B cell (primary cell): ENCODE data around the gene CRY2. TPM values are rescaled to one million over a fixed set of nuclear protein-coding genes. Genes with fewer than 3 reads are reported as not detected.

Experiments
- ATAC-seq: fragments of 200-7000 bp; cut with Tn5 transposase; one replicate; pipeline ENCODE4 v1.10.0; 2021; ENCODE audit warnings: low read depth, mild to moderate bottlenecking, moderate number of reproducible peaks, moderate library complexity
- CTCF ChIA-PET: fragments of 350-600 bp; sonication (Branson Sonifier 250); formaldehyde crosslinking; loops from one replicate; lab custom pipeline; 2021; ENCODE audit warnings: antibody characterized with exemption, inconsistent platforms; lab: Charles Lee
- POLR2A ChIA-PET: fragments of 350-600 bp; sonication (Branson Sonifier 250); formaldehyde crosslinking; loops from one replicate; lab custom pipeline; 2021; ENCODE audit warnings: antibody characterized with exemption; lab: Charles Lee
- DNase-seq: peaks from one replicate; pipeline ENCODE4 v3.0.0; 2013
- H2AFZ ChIP-seq: 2 replicates; pipeline ENCODE4 v1.6.1; 2012; ENCODE audit warnings: mild to moderate bottlenecking, low read depth, low read length; ENCODE audit not compliant: insufficient read depth, poor library complexity, severe bottlenecking
- H3K27ac ChIP-seq, 2 donors: 1 replicate in 1 of 2; 2 replicates in 1 of 2; pipeline ENCODE4 v1.5.1; 2012 to 2013; ENCODE audit warnings: low read length in 2 of 2, mild to moderate bottlenecking in 2 of 2, moderate library complexity in 1 of 2
- H3K27me3 ChIP-seq, 4 experiments: fragments of 200-600 bp in 1 of 4; sonication (generic) in 1 of 4; replicated peaks in 1 of 4; 1 replicate in 2 of 4; 2 replicates in 2 of 4; pipeline versions ENCODE4 v1.6.1 to v1.7.0; 2013 to 2016; ENCODE audit warnings: low read length in 3 of 4, mild to moderate bottlenecking in 2 of 4, mixed read lengths in 1 of 4, moderate library complexity in 1 of 4; ENCODE audit not compliant: insufficient read depth in 4 of 4, control insufficient read depth in 3 of 4; ENCODE audit errors: control extremely low read depth in 1 of 4
- H3K36me3 ChIP-seq, 2 experiments: replicated peaks in 1 of 2; 1 replicate in 1 of 2; 2 replicates in 1 of 2; pipeline versions ENCODE4 v1.6.1 to v1.7.1; 2013; ENCODE audit warnings: low read length in 1 of 2; ENCODE audit not compliant: insufficient read depth in 2 of 2, control insufficient read depth in 1 of 2; ENCODE audit errors: control extremely low read depth in 1 of 2, extremely low read depth in 1 of 2
- H3K4me1 ChIP-seq, 2 donors: fragments of 200-600 bp in 1 of 2; sonication (generic) in 1 of 2; 1 replicate in 1 of 2; 2 replicates in 1 of 2; pipeline versions ENCODE4 v1.5.1 to v1.6.1; 2013 to 2017; ENCODE audit warnings: low read length in 2 of 2; ENCODE audit not compliant: control insufficient read depth in 2 of 2, insufficient read depth in 2 of 2
- H3K4me2 ChIP-seq: replicated peaks from 2 replicates; pipeline ENCODE3; 2012; ENCODE audit warnings: mild to moderate bottlenecking, low read depth, low read length; ENCODE audit not compliant: poor library complexity, severe bottlenecking
- H3K4me3 ChIP-seq, 5 experiments: fragments of 200-600 bp in 1 of 5; sonication (generic) in 1 of 5; 1 replicate in 3 of 5; 2 replicates in 2 of 5; pipeline versions ENCODE4 v1.5.1 to v1.7.0; 2011 to 2016; ENCODE audit warnings: low read length in 4 of 5, mild to moderate bottlenecking in 4 of 5, low read depth in 2 of 5, control low read depth in 1 of 5, moderate library complexity in 1 of 5; ENCODE audit not compliant: insufficient read depth in 1 of 5; ENCODE audit errors: control extremely low read depth in 1 of 5, extremely low read depth in 1 of 5
- H3K79me2 ChIP-seq: fragments of 200-600 bp; sonication (generic); one replicate; pipeline ENCODE4 v1.6.0; 2016; ENCODE audit warnings: low read length; ENCODE audit not compliant: control insufficient read depth, insufficient read depth
- H3K9ac ChIP-seq: fragments of 200-600 bp; sonication (generic); 2 replicates; pipeline ENCODE4 v1.6.1; 2017; ENCODE audit warnings: mild to moderate bottlenecking, low read length, moderate library complexity
- H3K9me3 ChIP-seq, 3 donors: one replicate each; pipeline versions ENCODE4 v1.6.1 to v1.7.1; 2013; ENCODE audit warnings: low read length in 2 of 3; ENCODE audit not compliant: control insufficient read depth in 2 of 3, insufficient read depth in 1 of 3; ENCODE audit errors: control extremely low read depth in 1 of 3
- H4K20me1 ChIP-seq: 2 replicates; pipeline ENCODE4 v1.6.0; 2012; ENCODE audit warnings: mild to moderate bottlenecking, low read length; ENCODE audit not compliant: insufficient read depth, control insufficient read depth, poor library complexity, severe bottlenecking
- H3K27ac Mint-ChIP-seq: one replicate; pipeline ENCODE4 v1.8.0; 2021; ENCODE audit warnings: mixed read lengths
- H3K27me3 Mint-ChIP-seq: one replicate; pipeline ENCODE4 v1.8.0; 2021; ENCODE audit warnings: mixed read lengths
- H3K4me1 Mint-ChIP-seq: one replicate; pipeline ENCODE4 v1.8.0; 2021; ENCODE audit warnings: mixed read lengths
- H3K4me3 Mint-ChIP-seq: one replicate; pipeline ENCODE4 v1.8.0; 2021; ENCODE audit warnings: mixed read lengths
- H3K9me3 Mint-ChIP-seq: one replicate; pipeline ENCODE4 v1.8.0; 2022; ENCODE audit warnings: mixed read lengths; ENCODE audit not compliant: insufficient read depth
- EZH2 ChIP-seq: IDR thresholded peaks from 2 replicates; pipeline ENCODE4 v1.6.1; 2012; ENCODE audit warnings: borderline replicate concordance, low read depth, mild to moderate bottlenecking, moderate library complexity, low read length; ENCODE audit not compliant: insufficient read depth, poor library complexity, severe bottlenecking
- WGBS: methylation state at CpG from one replicate; pipeline ENCODE4 v1.1.5; 2013; ENCODE audit warnings: missing lambda C conversion rate; ENCODE audit not compliant: insufficient coverage; 5-methylcytosine and 5-hydroxymethylcytosine counted together
- intact Hi-C: fragments of 100-400 bp; cut with micrococcal nuclease; formaldehyde crosslinking; loops from one replicate; pipeline ENCODE4 v1.10.0; 2022
- polyA plus RNA-seq: library from polyadenylated mRNA; depleted of rRNA; stranded (reverse); fragments of >200 nt; gene quantifications from 2 replicates; pipeline ENCODE4 v1.2.3, GENCODE V29; 2012
- total RNA-seq, 2 donors: library from RNA; stranded (reverse); fragments of 120-200 nt in 1 of 2; gene quantifications; 1 replicate in 1 of 2; 2 replicates in 1 of 2; pipeline versions ENCODE4 v1.2.3 to v1.2.4, GENCODE V29; 2013 to 2022
- TF ChIP-seq, protein P1 (sequence below): fragments of 200-600 bp; IDR thresholded peaks from one replicate; pipeline ENCODE4 v1.8.0; 2022; ENCODE audit warnings: antibody characterized with exemption, mild to moderate bottlenecking

Gene CRY2
- total and polyA plus RNA-seq, 2 donors (not counting 1 experiment from before 2014, with no cell fraction given), result 20.4 to 65.1 TPM

- CTCF ChIA-PET, result interaction anchor here (0.8 to 2.3 kb wide), 2 partner anchors 77 to 158 kb away, joined by 4 to 12 read pairs; no protein-coding TSS in a partner anchor
- intact Hi-C loops, result loop anchor here (10.0 kb wide), 1 partner anchor 1244 kb away; no protein-coding TSS in a partner anchor
- H3K9ac ChIP-seq, result no peak overlapping the region
- peaks cover 0 to 3% of the 10 kb centered on the region in 2 experiments for H3K36me3 ChIP-seq
- TF ChIP-seq EZH2, result no peak
- TF ChIP-seq, protein P1, sequence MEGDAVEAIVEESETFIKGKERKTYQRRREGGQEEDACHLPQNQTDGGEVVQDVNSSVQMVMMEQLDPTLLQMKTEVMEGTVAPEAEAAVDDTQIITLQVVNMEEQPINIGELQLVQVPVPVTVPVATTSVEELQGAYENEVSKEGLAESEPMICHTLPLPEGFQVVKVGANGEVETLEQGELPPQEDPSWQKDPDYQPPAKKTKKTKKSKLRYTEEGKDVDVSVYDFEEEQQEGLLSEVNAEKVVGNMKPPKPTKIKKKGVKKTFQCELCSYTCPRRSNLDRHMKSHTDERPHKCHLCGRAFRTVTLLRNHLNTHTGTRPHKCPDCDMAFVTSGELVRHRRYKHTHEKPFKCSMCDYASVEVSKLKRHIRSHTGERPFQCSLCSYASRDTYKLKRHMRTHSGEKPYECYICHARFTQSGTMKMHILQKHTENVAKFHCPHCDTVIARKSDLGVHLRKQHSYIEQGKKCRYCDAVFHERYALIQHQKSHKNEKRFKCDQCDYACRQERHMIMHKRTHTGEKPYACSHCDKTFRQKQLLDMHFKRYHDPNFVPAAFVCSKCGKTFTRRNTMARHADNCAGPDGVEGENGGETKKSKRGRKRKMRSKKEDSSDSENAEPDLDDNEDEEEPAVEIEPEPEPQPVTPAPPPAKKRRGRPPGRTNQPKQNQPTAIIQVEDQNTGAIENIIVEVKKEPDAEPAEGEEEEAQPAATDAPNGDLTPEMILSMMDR, result no peak
- peaks cover 47% of the 10 kb centered on the region for H4K20me1 ChIP-seq
- H3K4me3 Mint-ChIP-seq, result peak overlapping the region; percentile 87
- peak overlapping the region; percentile 85 for H3K4me2 ChIP-seq
- WGBS, result 94% methylated on average over 5 of the region's 8 CpGs
- peak overlapping the region; percentile 37 for H3K27ac Mint-ChIP-seq
- POLR2A ChIA-PET, result interaction anchor here (0.6 kb wide), 1 partner anchor 65 kb away, joined by 5 read pairs; no protein-coding TSS in a partner anchor
- peaks cover 63% of the 10 kb centered on the region for H3K79me2 ChIP-seq
- ATAC-seq (no peak), DNase-seq (no peak)
- H3K4me3 ChIP-seq, result no peak overlapping the region
- H3K4me1 ChIP-seq, result peaks cover 36 to 42% of the 10 kb centered on the region in 2 donors
- no peaks in the 10 kb centered on the region for H3K27me3 Mint-ChIP-seq
- H3K27ac ChIP-seq, result no peak overlapping the region
- H3K27me3 ChIP-seq, result no peaks in the 10 kb centered on the region
- H3K9me3 Mint-ChIP-seq, result no peaks in the 10 kb centered on the region
- no peaks in the 10 kb centered on the region for H3K9me3 ChIP-seq
- no peak overlapping the region for H2AFZ ChIP-seq
- H3K4me1 Mint-ChIP-seq, result peaks cover 64% of the 10 kb centered on the region
These were observed 1.4 kb downstream of the CRY2 start for GRCh38 chr11:45848654-45849081.

- Histone ChIP-seq H3K27ac (no peak overlapping the region), H3K4me1 (peaks cover 34 to 39% of the 10 kb centered on the region in 2 donors), H3K4me3 (no peak overlapping the region), H3K9ac (no peak overlapping the region), H3K79me2 (peaks cover 80% of the 10 kb centered on the region), H3K27me3 (no peaks in the 10 kb centered on the region), H3K36me3 (peaks cover 0 to 10% of the 10 kb centered on the region in 2 experiments), H4K20me1 (peaks cover 65% of the 10 kb centered on the region), H3K4me2 (no peak overlapping the region), H2AFZ (no peak overlapping the region), H3K9me3 (no peaks in the 10 kb centered on the region)
- 100% methylated on average over 2 of the region's 2 CpGs for WGBS
- no peak for DNase-seq
- Mint-ChIP-seq H3K27me3 (no peaks in the 10 kb centered on the region), H3K4me1 (peaks cover 59% of the 10 kb centered on the region), H3K9me3 (no peaks in the 10 kb centered on the region), H3K4me3 (peak overlapping the region; percentile 37), H3K27ac (no peak overlapping the region)
- intact Hi-C loops, result no loop called here
- CTCF ChIA-PET, result interaction anchor here (1.1 to 3.2 kb wide), 2 partner anchors 8 to 79 kb away, joined by 3 to 12 read pairs; no protein-coding TSS in a partner anchor
- ATAC-seq, result no peak
- TF ChIP-seq, protein P1, result no peak
- TF ChIP-seq EZH2, result no peak
- POLR2A ChIA-PET, result interaction anchor here (0.7 kb wide), 2 partner anchors 80 to 115 kb away, joined by 4 to 6 read pairs; no protein-coding TSS in a partner anchor
These were observed 3.2 kb downstream of the CRY2 start for GRCh38 chr11:45850446-45850845.
